CD4-positive, CD25-positive, alpha-beta regulatory T cell (primary cell): Measurements from ENCODE around the gene CHRNA10. TPM values are rescaled to one million over a fixed set of nuclear protein-coding genes. Genes with fewer than 3 reads are reported as not detected.
"Not testable (repeated sequence)": the region's sequence is repeated elsewhere in the genome, so short reads cannot be mapped to it uniquely, and the experiment has no call there.

Experiments used
- ATAC-seq, 2 donors: fragments of 150-1000 bp; cut with Tn5 transposase; one replicate each; pipeline ENCODE4 v1.10.0; 2021; ENCODE audit warnings: low read depth in 2 of 2, moderate number of reproducible peaks in 2 of 2, moderate library complexity in 1 of 2
- DNase-seq, 3 donors: peaks; one replicate each; pipeline versions ENCODE4 v3.0.0 to v3.0.0-alpha.2; 2012 to 2022; ENCODE audit warnings: mixed read lengths in 1 of 3
- H3K27ac ChIP-seq: one replicate; pipeline ENCODE4 v1.7.0; 2013; ENCODE audit warnings: mild to moderate bottlenecking, low read length; ENCODE audit not compliant: insufficient read depth, poor library complexity, severe bottlenecking
- H3K27me3 ChIP-seq: one replicate; pipeline ENCODE4 v1.7.0; 2013; ENCODE audit warnings: low read length; ENCODE audit not compliant: control insufficient read depth, insufficient read depth
- H3K36me3 ChIP-seq: one replicate; pipeline ENCODE4 v1.7.0; 2013; ENCODE audit warnings: mild to moderate bottlenecking, low read length, moderate library complexity; ENCODE audit not compliant: control insufficient read depth, insufficient read depth
- H3K4me1 ChIP-seq: 2 replicates; pipeline ENCODE4 v1.7.0; 2013; ENCODE audit warnings: mild to moderate bottlenecking, low read length; ENCODE audit not compliant: insufficient read depth, control insufficient read depth, poor library complexity, severe bottlenecking
- H3K4me3 ChIP-seq: one replicate; pipeline ENCODE4 v1.7.0; 2013; ENCODE audit warnings: low read depth, mild to moderate bottlenecking, low read length, moderate library complexity
- H3K9me3 ChIP-seq, 2 experiments: 1 replicate in 1 of 2; 2 replicates in 1 of 2; pipeline ENCODE4 v1.7.0; 2013; ENCODE audit warnings: low read length in 2 of 2, mild to moderate bottlenecking in 1 of 2, moderate library complexity in 1 of 2; ENCODE audit not compliant: control insufficient read depth in 2 of 2
- H3K27ac Mint-ChIP-seq, 3 donors: one replicate each; pipeline ENCODE4 v1.8.0; 2020 to 2022; ENCODE audit warnings: mild to moderate bottlenecking in 3 of 3, mixed read lengths in 3 of 3, moderate library complexity in 2 of 3
- H3K27me3 Mint-ChIP-seq: one replicate; pipeline ENCODE4 v1.8.0; 2022; ENCODE audit warnings: mild to moderate bottlenecking, mixed read lengths
- H3K36me3 Mint-ChIP-seq: one replicate; pipeline ENCODE4 v1.8.0; 2020; ENCODE audit warnings: mixed read lengths
- H3K4me1 Mint-ChIP-seq, 4 donors: one replicate each; pipeline ENCODE4 v1.8.0; 2020 to 2022; ENCODE audit warnings: mixed read lengths in 4 of 4, mild to moderate bottlenecking in 1 of 4
- H3K4me3 Mint-ChIP-seq, 4 donors: one replicate each; pipeline ENCODE4 v1.8.0; 2020 to 2022; ENCODE audit warnings: mild to moderate bottlenecking in 4 of 4, mixed read lengths in 4 of 4, moderate library complexity in 3 of 4
- H3K9me3 Mint-ChIP-seq, 7 donors: one replicate each; pipeline ENCODE4 v1.8.0; 2020 to 2022; ENCODE audit warnings: mixed read lengths in 7 of 7, mild to moderate bottlenecking in 3 of 7, moderate library complexity in 2 of 7
- polyA plus RNA-seq, 4 donors: library from polyadenylated mRNA; unstranded; fragments of 300-500 nt; fragmentation: Illumina TruSeq; gene quantifications; one replicate each; pipeline ENCODE4 v1.2.3, GENCODE V29; 2021
- total RNA-seq: library from RNA; stranded (reverse); gene quantifications from one replicate; pipeline ENCODE4 v1.2.3, GENCODE V29; 2022

Gene CHRNA10
- total and polyA plus RNA-seq, 5 donors from 2014 or later: 0.21 to 1.4 (median 0.40) TPM; not detected in 2

DNA sequence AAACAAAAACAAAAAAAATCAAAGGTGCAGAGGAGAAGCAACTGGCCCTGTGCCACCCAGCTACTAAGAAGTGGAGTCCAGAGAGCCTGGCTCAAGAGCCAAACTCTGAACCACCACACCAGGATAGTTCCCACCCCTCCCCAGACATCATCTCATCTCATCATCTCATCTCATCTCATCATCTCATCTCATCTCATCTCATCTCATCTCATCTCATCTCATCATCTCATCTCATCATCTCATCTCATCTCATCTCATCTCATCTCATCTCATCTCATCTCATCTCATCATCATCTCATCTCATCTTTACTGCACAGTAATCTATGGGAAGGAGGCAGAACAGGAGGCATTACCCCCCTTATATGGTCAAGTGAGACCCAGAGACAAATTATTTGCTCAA, 8.3 kb downstream of the CHRNA10 start:
- Histone ChIP-seq H3K4me3 (no peak overlapping the region), H3K27me3 (no peaks in the 10 kb centered on the region), H3K27ac (no peak overlapping the region), H3K4me1 (no peaks in the 10 kb centered on the region), H3K9me3 (no peaks in the 10 kb centered on the region), H3K36me3 (peaks cover 12% of the 10 kb centered on the region)
- peaks cover 0 to 1% (median 0%) of the 10 kb centered on the region in 7 donors for H3K9me3 Mint-ChIP-seq
- DNase-seq: no peak
- H3K4me1 Mint-ChIP-seq: no peaks in the 10 kb centered on the region
- H3K27ac Mint-ChIP-seq: no peak overlapping the region
- H3K36me3 Mint-ChIP-seq: peaks cover 18% of the 10 kb centered on the region
- peaks cover 7% of the 10 kb centered on the region for H3K27me3 Mint-ChIP-seq
- H3K4me3 Mint-ChIP-seq: no peak overlapping the region
- ATAC-seq: no peak

DNA sequence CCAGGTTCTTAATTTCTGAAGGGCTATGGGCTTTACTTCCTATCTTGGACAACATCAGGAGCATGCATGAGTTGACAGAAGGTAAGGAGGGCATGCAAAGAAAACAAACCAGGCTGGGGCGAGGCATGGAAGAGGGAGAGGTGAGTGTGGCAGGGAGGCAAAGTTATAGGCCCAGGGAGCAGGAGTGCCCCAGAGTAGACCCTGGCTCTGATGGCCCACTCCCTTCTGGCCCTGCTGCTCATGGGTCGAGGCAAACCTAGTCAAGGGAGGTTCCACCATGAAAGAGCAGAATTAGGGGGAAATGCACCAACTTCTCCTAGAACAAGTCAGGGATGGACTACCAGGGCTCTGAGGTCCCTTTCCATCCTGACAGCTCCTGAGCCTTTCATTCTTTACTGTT, 10.2 kb downstream of the CHRNA10 start:
- H3K27ac Mint-ChIP-seq: peak overlapping the region in 1 of 3 donors; percentile 2
- H3K9me3 Mint-ChIP-seq: peaks cover 0 to 1% (median 0%) of the 10 kb centered on the region in 7 donors
- H3K4me1 ChIP-seq: no peaks in the 10 kb centered on the region
- no peak for ATAC-seq
- peaks cover 5% of the 10 kb centered on the region for H3K36me3 ChIP-seq
- no peaks in the 10 kb centered on the region for H3K27me3 ChIP-seq
- no peak for DNase-seq
- H3K36me3 Mint-ChIP-seq: peaks cover 12% of the 10 kb centered on the region
- H3K4me1 Mint-ChIP-seq: no peaks in the 10 kb centered on the region
- no peaks in the 10 kb centered on the region for H3K9me3 ChIP-seq
- H3K4me3 ChIP-seq: no peak overlapping the region
- peaks cover 13% of the 10 kb centered on the region for H3K27me3 Mint-ChIP-seq
- H3K4me3 Mint-ChIP-seq: no peak overlapping the region
- H3K27ac ChIP-seq: no peak overlapping the region

DNA sequence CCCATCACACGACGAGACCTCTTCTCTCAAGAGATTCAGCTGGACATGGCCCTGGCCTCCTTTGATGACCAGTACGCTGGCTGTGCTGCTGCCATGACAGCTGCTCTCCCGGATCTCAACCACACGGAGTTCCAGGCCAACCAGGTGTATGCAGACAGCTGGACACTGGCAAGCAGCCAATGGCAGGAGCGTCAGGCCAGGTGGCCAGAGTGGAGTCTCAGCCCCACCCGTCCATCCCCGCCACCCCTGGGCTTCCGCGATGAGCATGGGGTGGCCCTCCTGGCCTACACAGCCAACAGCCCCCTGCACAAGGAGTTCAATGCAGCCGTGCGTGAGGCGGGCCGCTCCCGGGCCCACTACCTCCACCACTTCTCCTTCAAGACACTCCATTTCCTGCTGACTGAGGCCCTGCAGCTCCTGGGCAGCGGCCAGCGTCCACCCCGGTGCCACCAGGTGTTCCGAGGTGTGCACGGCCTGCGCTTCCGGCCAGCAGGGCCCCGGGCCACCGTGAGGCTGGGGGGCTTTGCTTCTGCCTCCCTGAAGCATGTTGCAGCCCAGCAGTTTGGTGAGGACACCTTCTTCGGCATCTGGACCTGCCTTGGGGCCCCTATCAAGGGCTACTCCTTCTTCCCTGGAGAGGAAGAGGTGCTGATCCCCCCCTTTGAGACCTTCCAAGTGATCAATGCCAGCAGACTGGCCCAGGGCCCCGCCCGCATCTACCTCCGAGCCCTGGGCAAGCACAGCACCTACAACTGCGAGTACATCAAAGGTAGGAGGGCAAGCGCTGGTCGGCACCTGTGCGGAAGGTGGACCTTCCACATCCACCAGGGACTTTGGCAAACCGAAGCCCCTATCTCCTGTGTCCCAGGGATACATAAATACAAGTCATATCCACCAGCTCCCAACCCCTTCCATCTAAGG, 11.3 kb downstream of the CHRNA10 start:
- Mint-ChIP-seq H3K9me3 (peaks cover 0 to 1% (median 0%) of the 10 kb centered on the region in 7 donors), H3K27ac (no peak overlapping the region), H3K4me1 (no peaks in the 10 kb centered on the region), H3K4me3 (no peak overlapping the region), H3K27me3 (peaks cover 13% of the 10 kb centered on the region), H3K36me3 (peaks cover 5% of the 10 kb centered on the region)
- H3K27ac ChIP-seq: no peak overlapping the region
- H3K27me3 ChIP-seq: no peaks in the 10 kb centered on the region
- no peaks in the 10 kb centered on the region for H3K4me1 ChIP-seq
- H3K4me3 ChIP-seq: no peak overlapping the region
- no peaks in the 10 kb centered on the region for H3K9me3 ChIP-seq
- DNase-seq (no peak), ATAC-seq (no peak)
- no peaks in the 10 kb centered on the region for H3K36me3 ChIP-seq

DNA sequence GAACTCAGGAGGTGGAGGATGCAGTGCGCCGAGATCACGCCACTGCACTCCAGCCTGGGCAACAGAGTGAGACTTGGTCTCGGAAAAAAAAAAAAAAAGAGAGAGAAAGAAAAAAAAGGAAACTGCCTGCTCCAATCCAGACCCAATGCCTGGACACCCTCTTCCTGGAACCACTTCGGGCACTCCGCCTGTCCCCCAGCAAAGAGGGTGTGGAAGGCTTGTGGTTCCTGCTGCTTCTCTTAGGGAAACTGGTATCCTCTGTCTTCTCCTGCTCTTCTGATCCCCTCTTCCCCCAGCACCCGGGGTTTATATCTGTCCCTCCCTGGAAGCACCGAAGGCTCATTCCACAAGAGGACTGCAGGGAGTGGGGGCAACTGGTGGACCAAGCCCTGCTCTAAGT, 12.9 kb downstream of the CHRNA10 start:
- no peaks in the 10 kb centered on the region for H3K4me1 Mint-ChIP-seq
- H3K27ac ChIP-seq: no peak overlapping the region
- H3K36me3 ChIP-seq: no peaks in the 10 kb centered on the region
- no peaks in the 10 kb centered on the region for H3K9me3 ChIP-seq
- DNase-seq (no peak), ATAC-seq (no peak)
- H3K4me3 Mint-ChIP-seq: no peak overlapping the region
- peaks cover 13% of the 10 kb centered on the region for H3K27me3 Mint-ChIP-seq
- H3K4me1 ChIP-seq: no peaks in the 10 kb centered on the region
- no peak overlapping the region for H3K4me3 ChIP-seq
- peaks cover 2% of the 10 kb centered on the region for H3K27me3 ChIP-seq
- no peaks in the 10 kb centered on the region for H3K36me3 Mint-ChIP-seq
- H3K27ac Mint-ChIP-seq: no peak overlapping the region
- peaks cover 0 to 1% (median 0%) of the 10 kb centered on the region in 7 donors for H3K9me3 Mint-ChIP-seq

DNA sequence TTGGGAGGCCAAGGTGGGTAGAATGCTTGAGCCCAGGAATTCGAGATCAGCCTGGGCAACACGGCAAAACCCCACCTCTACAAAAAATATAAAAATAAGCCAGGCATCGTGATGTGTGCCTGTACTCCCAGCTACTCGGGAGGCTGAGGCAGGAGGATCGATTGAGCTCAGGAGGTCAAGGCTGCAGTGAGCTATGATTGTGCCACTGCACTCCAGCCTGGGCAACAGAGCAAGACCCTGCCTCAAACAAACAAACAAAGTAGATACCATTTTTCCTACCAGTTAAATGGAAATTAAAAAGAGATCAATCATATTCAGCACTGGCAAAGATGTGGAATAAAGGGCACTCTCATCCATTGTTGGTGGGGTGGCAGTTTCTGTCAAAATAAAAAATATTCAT, 13.9 kb downstream of the CHRNA10 start:
- ATAC-seq, H3K9me3 Mint-ChIP-seq, H3K27me3 ChIP-seq, H3K36me3 ChIP-seq, H3K36me3 Mint-ChIP-seq, H3K27ac ChIP-seq, H3K4me1 ChIP-seq, H3K9me3 ChIP-seq, DNase-seq, H3K4me3 Mint-ChIP-seq, H3K27ac Mint-ChIP-seq, H3K4me3 ChIP-seq, H3K4me1 Mint-ChIP-seq: not testable (repeated sequence)
- peaks cover 13% of the 10 kb centered on the region for H3K27me3 Mint-ChIP-seq

DNA sequence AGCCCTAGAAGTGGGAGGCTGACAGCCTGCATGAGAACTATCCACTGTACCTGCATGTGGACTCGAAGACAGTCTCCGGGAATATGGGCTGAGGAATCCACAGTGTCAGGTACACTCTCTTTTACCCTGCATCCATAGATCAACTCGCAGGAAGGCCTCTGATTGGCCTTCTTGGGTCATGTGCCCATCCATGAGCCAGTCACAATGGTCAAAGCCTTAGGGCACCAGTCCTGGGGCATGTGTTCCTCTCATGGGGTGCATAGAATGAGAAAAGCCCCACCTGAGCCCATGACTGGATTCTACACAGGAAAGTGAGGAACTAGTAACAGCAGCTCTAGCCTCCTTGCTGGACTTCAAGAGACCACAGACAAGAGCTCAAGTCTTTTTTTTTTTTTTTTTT, 15.6 kb downstream of the CHRNA10 start:
- Mint-ChIP-seq H3K27ac (no peak overlapping the region), H3K27me3 (peaks cover 19% of the 10 kb centered on the region), H3K4me3 (no peak overlapping the region), H3K36me3 (no peaks in the 10 kb centered on the region), H3K9me3 (peaks cover 0 to 3% (median 0%) of the 10 kb centered on the region in 7 donors), H3K4me1 (no peaks in the 10 kb centered on the region)
- no peaks in the 10 kb centered on the region for H3K4me1 ChIP-seq
- no peak overlapping the region for H3K4me3 ChIP-seq
- ATAC-seq (no peak), DNase-seq (no peak)
- H3K36me3 ChIP-seq: no peaks in the 10 kb centered on the region
- H3K9me3 ChIP-seq: no peaks in the 10 kb centered on the region
- peaks cover 2% of the 10 kb centered on the region for H3K27me3 ChIP-seq
- no peak overlapping the region for H3K27ac ChIP-seq

- not testable (repeated sequence) for H3K36me3 ChIP-seq, H3K9me3 ChIP-seq, H3K4me3 ChIP-seq, H3K4me1 ChIP-seq, H3K36me3 Mint-ChIP-seq, ATAC-seq, H3K9me3 Mint-ChIP-seq, H3K27ac ChIP-seq, DNase-seq, H3K4me3 Mint-ChIP-seq, H3K27me3 ChIP-seq, H3K27ac Mint-ChIP-seq, H3K4me1 Mint-ChIP-seq
- H3K27me3 Mint-ChIP-seq: peaks cover 34% of the 10 kb centered on the region
These were observed 18.7 kb downstream of the CHRNA10 start for GRCh38 chr11:3652514-3652913.

GRCh38 chr11:3649374-3649773, 21.8 kb downstream of the CHRNA10 start:
- not testable (repeated sequence) for H3K4me3 ChIP-seq, H3K27ac ChIP-seq, H3K27ac Mint-ChIP-seq, ATAC-seq, H3K9me3 Mint-ChIP-seq, H3K4me3 Mint-ChIP-seq, H3K4me1 Mint-ChIP-seq, DNase-seq, H3K4me1 ChIP-seq, H3K36me3 Mint-ChIP-seq, H3K27me3 ChIP-seq, H3K9me3 ChIP-seq, H3K36me3 ChIP-seq
- peaks cover 40% of the 10 kb centered on the region for H3K27me3 Mint-ChIP-seq
